Activated T-cell treated with anti-CD3 and anti-CD28 coated beads, Interleukin-2, amount 50 U/mL, for 1 hour (primary cell): ENCODE measurements around the gene ASS1.

Source experiments
- DNase-seq: peaks from one replicate; pipeline ENCODE4 v3.0.0-alpha.2; 2020

Gene ASS1

GRCh38 chr9:130537346-130538050, 92.7 kb downstream of the ASS1 start:
- DNase-seq = no peak

DNA sequence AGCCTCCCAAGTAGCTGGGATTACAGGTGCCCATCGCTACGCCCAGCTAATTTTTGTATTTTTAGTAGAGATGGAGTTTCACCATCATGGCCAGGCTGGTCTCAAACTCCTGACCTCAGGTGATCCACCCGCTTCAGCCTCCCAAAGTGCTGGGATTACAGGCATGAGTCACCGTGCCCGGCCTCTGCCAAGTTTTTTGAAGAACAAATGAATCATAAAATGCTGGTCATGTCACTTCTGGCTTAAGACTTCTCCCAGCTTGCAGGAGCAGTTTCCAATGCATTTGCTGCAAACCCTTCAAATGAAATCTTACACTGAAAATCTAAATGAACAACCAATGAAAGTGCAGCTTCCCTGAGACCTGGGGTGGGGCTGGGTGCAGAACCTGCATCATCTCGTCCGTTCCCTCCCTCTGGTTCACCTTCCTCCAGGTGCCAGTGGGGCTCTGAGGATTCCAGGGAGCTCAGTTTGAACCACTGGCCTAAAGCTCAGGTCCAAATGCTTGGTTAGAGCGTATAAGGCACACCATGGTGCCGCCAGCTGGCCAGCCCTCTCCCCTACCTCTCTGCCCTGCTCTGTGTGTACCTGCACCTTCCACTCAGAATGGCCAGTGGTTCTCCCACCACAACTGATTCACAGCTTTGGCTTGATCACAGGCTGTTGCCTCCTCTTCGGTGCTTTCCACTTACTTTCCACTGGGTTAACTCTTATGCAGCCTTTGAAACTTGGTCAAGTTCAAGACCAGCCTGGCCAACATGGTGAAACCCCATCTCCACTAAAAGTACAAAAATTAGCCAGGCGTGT, 94.9 kb downstream of the ASS1 start:
- no peak for DNase-seq

- DNase-seq = no peak
Observed at GRCh38 chr9:130541533-130541932, 96.8 kb downstream of the ASS1 start.

GRCh38 chr9:130542038-130542437, 97.3 kb downstream of the ASS1 start:
- no peak for DNase-seq

DNA sequence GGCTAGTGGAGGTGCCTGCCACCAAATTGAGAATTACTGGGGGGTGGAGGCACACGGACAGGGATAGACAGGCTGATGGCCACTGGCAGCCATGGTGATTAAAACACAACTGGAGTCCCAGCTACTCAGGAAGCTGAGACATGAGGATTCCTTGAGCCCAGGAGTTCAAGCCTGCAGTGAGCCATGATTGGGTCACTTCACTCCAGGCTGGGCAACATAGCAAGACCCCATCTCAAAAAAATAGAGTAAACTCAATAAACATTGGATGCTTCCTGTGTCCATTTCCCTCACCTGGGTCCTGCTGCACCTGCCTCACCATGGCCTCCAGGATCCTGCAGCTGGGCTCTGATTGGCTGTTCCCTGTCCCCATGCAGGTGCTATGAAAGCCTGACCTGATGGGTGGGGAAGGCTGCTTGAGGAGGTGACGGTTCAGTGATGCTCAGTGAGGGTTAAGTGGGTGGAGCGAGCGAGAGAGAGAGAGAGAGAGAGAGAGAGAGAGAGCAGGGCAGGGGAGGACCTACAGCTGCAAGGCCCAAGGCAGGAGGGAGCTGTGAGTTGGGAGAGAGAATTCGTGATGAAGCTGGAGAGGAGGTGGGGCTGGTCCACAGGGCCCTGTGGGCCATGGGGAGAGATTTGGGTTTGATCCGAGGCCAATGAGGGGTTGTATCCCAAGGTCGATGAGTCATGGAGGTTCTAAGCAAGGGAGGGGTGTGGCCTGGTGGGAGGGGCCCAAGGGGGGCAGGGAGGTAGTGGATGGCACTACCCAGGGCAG, 97.9 kb downstream of the ASS1 start:
- DNase-seq = no peak

- DNase-seq = no peak
Observed at GRCh38 chr9:130543368-130543767, 98.6 kb downstream of the ASS1 start.

DNA sequence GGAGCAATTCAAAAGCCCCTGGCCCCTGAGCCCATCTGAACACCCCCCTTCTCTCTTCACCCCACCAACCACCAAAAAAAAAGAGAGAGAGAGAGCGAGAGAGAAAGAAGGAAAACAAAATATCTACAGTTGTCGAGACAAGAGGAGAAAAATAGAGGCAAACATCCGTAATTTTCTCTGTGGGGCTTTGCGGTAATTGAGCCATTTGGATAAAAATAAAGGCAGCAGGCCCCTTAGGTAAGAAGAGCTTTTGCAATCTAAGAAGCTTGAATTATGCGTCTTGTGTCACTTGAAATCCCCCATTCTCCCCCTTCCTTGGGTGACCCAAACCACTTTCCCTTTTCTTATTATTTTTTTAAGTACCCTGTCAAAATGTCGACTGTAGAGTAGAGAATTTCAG, 99.1 kb downstream of the ASS1 start:
- no peak for DNase-seq

- DNase-seq = no peak
Observed at GRCh38 chr9:130544364-130544763, 99.6 kb downstream of the ASS1 start.

DNA sequence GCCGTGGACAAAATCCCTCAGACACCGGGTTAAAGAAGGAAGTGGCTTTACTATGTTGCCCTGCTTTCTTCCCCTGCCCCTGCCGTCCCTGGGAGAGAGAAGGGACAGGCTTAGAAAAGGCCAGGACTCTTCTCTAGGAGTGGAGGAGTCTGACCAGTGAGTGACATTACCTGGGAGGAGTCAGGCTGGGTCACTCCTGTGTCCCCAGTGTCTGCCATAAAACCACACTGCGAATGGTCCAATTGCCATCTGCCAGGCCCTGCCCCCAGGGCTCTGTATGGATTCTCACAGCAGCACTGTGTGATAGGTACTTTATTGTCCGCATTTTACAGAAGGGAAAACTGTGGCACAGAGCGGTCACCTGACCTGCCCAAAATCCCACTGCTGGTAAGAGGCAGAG, 103.3 kb downstream of the ASS1 start:
- DNase-seq = no peak

DNA sequence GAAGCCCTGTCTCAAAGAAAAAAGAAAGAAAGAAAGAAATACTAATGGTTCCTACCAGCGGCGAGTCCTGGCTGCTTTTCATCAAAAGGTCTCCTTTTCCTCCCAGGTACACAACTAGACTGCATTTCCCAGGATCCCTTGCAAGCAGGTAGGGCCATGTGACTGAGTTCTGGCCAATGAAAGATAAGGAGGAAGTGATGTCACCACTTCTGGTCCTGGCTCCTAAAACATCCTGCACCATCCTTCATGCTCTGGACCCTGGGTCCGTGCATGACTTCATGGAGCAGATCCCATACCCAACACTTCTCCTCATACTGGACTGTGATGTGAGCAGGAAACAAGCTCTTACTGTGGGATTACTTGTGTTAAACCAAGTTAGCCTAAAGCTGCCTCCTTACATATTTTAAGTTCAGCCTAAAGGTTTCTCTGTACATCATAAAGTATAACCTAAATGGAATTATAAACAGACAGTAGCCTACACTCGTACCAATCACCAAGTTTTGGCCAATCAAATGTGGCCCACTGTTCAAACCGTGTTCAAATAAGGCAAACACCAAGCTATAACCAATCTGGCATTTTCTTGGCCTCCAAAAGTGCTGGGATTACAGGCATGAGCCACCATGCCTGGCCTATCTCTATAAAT, 104.5 kb downstream of the ASS1 start:
- no peak for DNase-seq
